ENCODE results near the gene ATG4B. TPM values are rescaled to one million over a fixed set of nuclear protein-coding genes. Genes with fewer than 3 reads are reported as not detected.

The ATG4B gene
- total and polyA plus RNA-seq, 2 of the 4 experiments (the other 2 are of a cell fraction): 113 to 146 TPM

DNA sequence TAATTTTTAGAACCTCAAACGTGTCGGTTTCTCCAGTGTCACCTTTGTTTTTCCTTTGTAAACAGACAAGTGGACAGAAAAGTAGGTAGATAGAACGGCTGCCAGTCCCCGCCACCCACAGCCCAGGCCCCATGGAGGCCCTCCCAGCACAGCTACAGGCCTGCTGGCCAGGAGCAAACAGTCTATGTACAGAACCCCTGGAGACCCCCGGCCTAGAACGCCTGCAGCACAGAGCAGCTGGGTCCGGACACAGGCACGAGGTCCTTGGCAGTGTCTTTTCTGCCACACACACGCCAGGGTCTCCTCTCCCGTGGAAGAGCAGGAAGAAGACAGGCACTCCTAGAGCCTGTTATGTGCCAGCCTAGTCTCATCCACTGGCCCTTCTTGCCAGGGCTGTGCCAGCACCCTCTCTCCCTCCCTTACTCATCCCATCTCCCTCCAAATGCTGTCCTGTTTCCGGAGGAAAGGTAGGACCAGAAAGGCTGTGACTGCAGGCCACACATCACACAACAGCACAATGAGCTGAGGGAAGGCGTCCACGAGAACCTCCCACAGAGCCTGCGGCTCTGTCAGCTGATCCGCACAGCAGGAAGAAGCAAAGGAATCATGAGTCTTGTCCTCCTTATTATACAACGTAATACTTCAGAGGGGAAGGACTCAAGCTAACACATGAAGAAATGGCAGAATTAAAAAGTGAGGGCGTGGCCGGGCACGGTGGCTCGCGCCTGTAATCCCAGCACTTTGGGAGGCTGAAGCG, 41.5 kb downstream of the ATG4B start:
- Histone ChIP-seq H3K27ac (ENCODE audit: insufficient read depth, low read length) (no peak overlapping the region), H2AK9ac (replicated peaks; ENCODE audit: low read depth, low read length, poor library complexity) (no peak overlapping the region), H2AFZ (replicated peaks; ENCODE audit: low read length, poor library complexity) (no peak overlapping the region), H2AK5ac (ENCODE audit: low read depth, low read length) (no peak overlapping the region), H4K8ac (ENCODE audit: low read depth in 2 of 2, low read length in 2 of 2) (no peak overlapping the region), H2BK15ac (ENCODE audit: low read depth, low read length) (no peak overlapping the region), H3K27me3 (ENCODE audit: control insufficient read depth, insufficient read depth, low read length) (no peaks in the 10 kb centered on the region), H3K14ac (replicated peaks; ENCODE audit: low read depth, low read length) (no peak overlapping the region), H3K4ac (ENCODE audit: low read depth, low read length) (no peak overlapping the region), H2BK120ac (ENCODE audit: low read depth, low read length) (no peak overlapping the region), H4K20me1 (ENCODE audit: insufficient read depth, low read length) (peaks cover 18% of the 10 kb centered on the region; the same call in 1 of the 2 replicates), H3K4me3 (ENCODE audit: insufficient read depth, low read depth, low read length) (no peak overlapping the region), H3K36me3 (ENCODE audit: control insufficient read depth, insufficient read depth, low read length) (peaks cover 43% of the 10 kb centered on the region), H3K9ac (ENCODE audit: low read depth, low read length) (no peak overlapping the region), H3K9me1 (ENCODE audit: insufficient read depth, low read length) (0 out of 2 replicates have a peak, but pooled peaks cover 3% of the 10 kb centered on the region), H4K91ac (ENCODE audit: insufficient read depth, low read depth, low read length) (no peak overlapping the region), H3K56ac (ENCODE audit: extremely low read depth, insufficient read depth, low read length) (no peak overlapping the region), H3K9me3 (ENCODE audit: control insufficient read depth, insufficient read depth, low read length) (no peaks in the 10 kb centered on the region), H4K5ac (ENCODE audit: low read depth, low read length) (no peak overlapping the region), H3K4me1 (ENCODE audit: control insufficient read depth, insufficient read depth, low read length) (peaks cover 11% of the 10 kb centered on the region), H3K79me1 (ENCODE audit: low read depth in 1 of 2, low read length in 2 of 2) (peaks cover 14 to 47% of the 10 kb centered on the region in 2 experiments), H2BK20ac (ENCODE audit: low read depth, low read length) (no peak overlapping the region), H3K23ac (ENCODE audit: low read depth, low read length) (no peak overlapping the region), H3K18ac (ENCODE audit: low read depth, low read length) (no peak overlapping the region), H2BK5ac (ENCODE audit: low read depth, low read length, poor library complexity, severe bottlenecking) (no peak overlapping the region), H3K4me2 (ENCODE audit: low read depth, low read length) (no peak overlapping the region)
- ATAC-seq (ENCODE audit: low read depth) (no peak), DNase-seq (no peak)
- in situ Hi-C loops (cut with MboI; ENCODE audit: low sequenced_read_pairs) (no loop called here), dilution Hi-C loops (cut with HindIII; ENCODE audit: low sequenced_read_pairs, unreplicated experiment) (no loop called here), intact Hi-C loops (cut with micrococcal nuclease) (no loop called here)
- ChIA-PET CTCF (interaction anchor here (2.1 kb wide), 1 partner anchor 14 kb away, joined by 7 read pairs; no protein-coding TSS in a partner anchor), POLR2A (ENCODE audit: unreplicated experiment) (no interaction called here)
- BruUV-seq (replicated peaks): no TSS peak
- 100% methylated on average over 6 of the region's 22 CpGs; no CpG with 5 or more reads in 1 of the 2 experiments for WGBS, 2 experiments (ENCODE audit: extremely low coverage in 2 of 2, insufficient read length in 1 of 2)
- TF ChIP-seq CHD1 (IDR thresholded peaks at IDR 0.05; ENCODE audit: low read depth, low read length): no peak
- no peak for TF ChIP-seq BHLHE40 (IDR thresholded peaks at IDR 0.05; ENCODE audit: low read depth, low read length)
- TF ChIP-seq SMC3 (IDR thresholded peaks at IDR 0.05; ENCODE audit: low read depth, low read length): no peak
- TF ChIP-seq MAFK (IDR thresholded peaks at IDR 0.05; ENCODE audit: low read depth, low read length): no peak
- no peak for TF ChIP-seq MAZ (IDR thresholded peaks at IDR 0.05; ENCODE audit: borderline replicate concordance, low read depth, low read length)
- no peak for TF ChIP-seq ELK1 (IDR thresholded peaks at IDR 0.05; ENCODE audit: borderline replicate concordance, low read depth, low read length)
- no peak for TF ChIP-seq RFX5 (IDR thresholded peaks at IDR 0.05; ENCODE audit: low read depth, low read length)
- TF ChIP-seq POLR2A (IDR thresholded peaks at IDR 0.05; ENCODE audit: low read depth, low read length): no peak
- TF ChIP-seq USF2 (IDR thresholded peaks at IDR 0.05; ENCODE audit: low read depth, low read length): no peak
- TF ChIP-seq NFE2L2 (IDR thresholded peaks at IDR 0.05; ENCODE audit: low read depth, low read length): no peak
- no peak for TF ChIP-seq FOS (IDR thresholded peaks at IDR 0.05; ENCODE audit: low read depth, low read length)
- TF ChIP-seq MXI1 (IDR thresholded peaks at IDR 0.05; ENCODE audit: borderline replicate concordance, low read depth, low read length): no peak
- no peak for TF ChIP-seq CEBPB (IDR thresholded peaks at IDR 0.05; ENCODE audit: low read depth, low read length)
- no peak for TF ChIP-seq RAD21 (IDR thresholded peaks at IDR 0.05; ENCODE audit: low read length)
- TF ChIP-seq, protein P1, sequence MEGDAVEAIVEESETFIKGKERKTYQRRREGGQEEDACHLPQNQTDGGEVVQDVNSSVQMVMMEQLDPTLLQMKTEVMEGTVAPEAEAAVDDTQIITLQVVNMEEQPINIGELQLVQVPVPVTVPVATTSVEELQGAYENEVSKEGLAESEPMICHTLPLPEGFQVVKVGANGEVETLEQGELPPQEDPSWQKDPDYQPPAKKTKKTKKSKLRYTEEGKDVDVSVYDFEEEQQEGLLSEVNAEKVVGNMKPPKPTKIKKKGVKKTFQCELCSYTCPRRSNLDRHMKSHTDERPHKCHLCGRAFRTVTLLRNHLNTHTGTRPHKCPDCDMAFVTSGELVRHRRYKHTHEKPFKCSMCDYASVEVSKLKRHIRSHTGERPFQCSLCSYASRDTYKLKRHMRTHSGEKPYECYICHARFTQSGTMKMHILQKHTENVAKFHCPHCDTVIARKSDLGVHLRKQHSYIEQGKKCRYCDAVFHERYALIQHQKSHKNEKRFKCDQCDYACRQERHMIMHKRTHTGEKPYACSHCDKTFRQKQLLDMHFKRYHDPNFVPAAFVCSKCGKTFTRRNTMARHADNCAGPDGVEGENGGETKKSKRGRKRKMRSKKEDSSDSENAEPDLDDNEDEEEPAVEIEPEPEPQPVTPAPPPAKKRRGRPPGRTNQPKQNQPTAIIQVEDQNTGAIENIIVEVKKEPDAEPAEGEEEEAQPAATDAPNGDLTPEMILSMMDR (conservative IDR thresholded peaks at IDR 0.05; ENCODE audit: low read depth, low read length): no peak
